ENCODE results near the gene PCSK5.

DNA sequence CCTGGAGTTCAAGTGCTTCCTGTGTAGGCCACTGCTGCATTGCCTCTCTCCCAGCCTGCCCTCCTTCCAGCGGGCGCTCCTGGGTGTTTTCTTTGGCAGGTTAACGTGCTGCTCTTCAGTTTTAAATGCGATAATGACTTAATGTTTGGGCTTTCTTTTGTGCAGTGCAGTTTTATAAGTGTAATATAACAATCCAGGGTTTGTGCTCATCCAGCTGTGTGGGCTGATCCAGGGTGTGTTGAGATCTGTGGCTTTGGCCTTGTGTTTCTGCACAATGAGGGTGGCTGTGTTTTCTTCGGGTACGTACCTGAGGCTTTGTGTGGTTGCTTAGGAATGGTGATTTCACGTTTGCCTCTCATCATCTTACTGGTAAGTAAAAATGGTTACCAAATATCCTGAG is 50.6 kb downstream of the PCSK5 start:
- no peak for TF ChIP-seq POLR2A (IDR thresholded peaks at IDR 0.05; ENCODE audit: control extremely low read depth in 1 of 2, low read depth in 2 of 2, low read length in 2 of 2)
- TF ChIP-seq, protein P1, sequence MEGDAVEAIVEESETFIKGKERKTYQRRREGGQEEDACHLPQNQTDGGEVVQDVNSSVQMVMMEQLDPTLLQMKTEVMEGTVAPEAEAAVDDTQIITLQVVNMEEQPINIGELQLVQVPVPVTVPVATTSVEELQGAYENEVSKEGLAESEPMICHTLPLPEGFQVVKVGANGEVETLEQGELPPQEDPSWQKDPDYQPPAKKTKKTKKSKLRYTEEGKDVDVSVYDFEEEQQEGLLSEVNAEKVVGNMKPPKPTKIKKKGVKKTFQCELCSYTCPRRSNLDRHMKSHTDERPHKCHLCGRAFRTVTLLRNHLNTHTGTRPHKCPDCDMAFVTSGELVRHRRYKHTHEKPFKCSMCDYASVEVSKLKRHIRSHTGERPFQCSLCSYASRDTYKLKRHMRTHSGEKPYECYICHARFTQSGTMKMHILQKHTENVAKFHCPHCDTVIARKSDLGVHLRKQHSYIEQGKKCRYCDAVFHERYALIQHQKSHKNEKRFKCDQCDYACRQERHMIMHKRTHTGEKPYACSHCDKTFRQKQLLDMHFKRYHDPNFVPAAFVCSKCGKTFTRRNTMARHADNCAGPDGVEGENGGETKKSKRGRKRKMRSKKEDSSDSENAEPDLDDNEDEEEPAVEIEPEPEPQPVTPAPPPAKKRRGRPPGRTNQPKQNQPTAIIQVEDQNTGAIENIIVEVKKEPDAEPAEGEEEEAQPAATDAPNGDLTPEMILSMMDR (IDR thresholded peaks at IDR 0.05; ENCODE audit: control extremely low read depth in 1 of 3, insufficient read depth in 1 of 3, low read depth in 1 of 3, low read length in 3 of 3), result no peak
- no peak for TF ChIP-seq POLR2AphosphoS5 (IDR thresholded peaks at IDR 0.05; ENCODE audit: low read depth, low read length)
- no peak for TF ChIP-seq NRF1 (IDR thresholded peaks at IDR 0.05; ENCODE audit: low read depth, low read length)
- no peak for TF ChIP-seq BACH1 (IDR thresholded peaks at IDR 0.05; ENCODE audit: low read length)
- no peak for TF ChIP-seq BRCA1 (IDR thresholded peaks at IDR 0.05; ENCODE audit: low read depth, low read length)
- TF ChIP-seq USF2 (IDR thresholded peaks at IDR 0.05; ENCODE audit: low read length), result no peak
- no peak for TF ChIP-seq SP2 (IDR thresholded peaks at IDR 0.05; ENCODE audit: low read length)
- TF ChIP-seq CHD1 (IDR thresholded peaks at IDR 0.05; ENCODE audit: low read depth, low read length), result no peak
- no peak for TF ChIP-seq GABPA (IDR thresholded peaks at IDR 0.05; ENCODE audit: borderline replicate concordance, insufficient read depth, low read length)
- TF ChIP-seq YY1 (IDR thresholded peaks at IDR 0.05; ENCODE audit: low read depth, low read length), result no peak
- no peak for TF ChIP-seq EP300 (IDR thresholded peaks at IDR 0.05; ENCODE audit: borderline replicate concordance in 1 of 2, low read depth in 2 of 2, low read length in 2 of 2)
- no peak for TF ChIP-seq CHD2 (IDR thresholded peaks at IDR 0.05; ENCODE audit: low read length)
